H1 (cell line): ENCODE data around the gene CACNA1F. TPM values are rescaled to one million over a fixed set of nuclear protein-coding genes. Genes with fewer than 3 reads are reported as not detected.

ENCODE experiments used
- CHD2 ChIP-seq: IDR thresholded peaks from 2 replicates; pipeline ENCODE4 v1.6.1; 2012; ENCODE audit warnings: low read length, improper control_type of control experiment
- CHD7 ChIP-seq: fragments of 300-600 bp; sonication (generic); IDR thresholded peaks from 2 replicates; pipeline ENCODE4 v1.7.1; 2012; ENCODE audit warnings: low read length, moderate library complexity, mild to moderate bottlenecking, inconsistent platforms; ENCODE audit not compliant: insufficient replicate concordance
- EGR1 ChIP-seq: IDR thresholded peaks from 2 replicates; pipeline ENCODE4 v1.6.1; 2011; ENCODE audit warnings: low read depth, low read length, borderline replicate concordance
- FOSL1 ChIP-seq: IDR thresholded peaks from 2 replicates; pipeline ENCODE4 v1.6.1; 2011; ENCODE audit warnings: mild to moderate bottlenecking, low read depth, low read length, moderate library complexity; ENCODE audit not compliant: insufficient read depth
- RXRA ChIP-seq: IDR thresholded peaks from 2 replicates; pipeline ENCODE4 v1.6.1; 2011; ENCODE audit warnings: low read depth, mild to moderate bottlenecking, low read length, moderate library complexity; ENCODE audit not compliant: insufficient read depth
- TAF1 ChIP-seq: IDR thresholded peaks from 2 replicates; pipeline ENCODE4 v1.6.1; 2011; ENCODE audit warnings: mild to moderate bottlenecking, low read depth, low read length
- TCF12 ChIP-seq: IDR thresholded peaks from 2 replicates; pipeline ENCODE4 v1.6.1; 2011; ENCODE audit warnings: low read depth, mild to moderate bottlenecking, low read length
- USF2 ChIP-seq: IDR thresholded peaks from 2 replicates; pipeline ENCODE4 v1.6.1; 2011; ENCODE audit warnings: low read length, improper control_type of control experiment
- YY1 ChIP-seq: IDR thresholded peaks from 2 replicates; pipeline ENCODE4 v1.6.1; 2011; ENCODE audit warnings: low read depth, mild to moderate bottlenecking, low read length
- polyA plus RNA-seq, 7 experiments: library from polyadenylated mRNA; depleted of rRNA in 3 of 7; stranded (reverse) in 5 of 7; unstranded in 2 of 7; fragments of >200 nt in 5 of 7; fragments of 200-250 nt in 2 of 7; gene quantifications; 1 replicate in 5 of 7; 2 replicates in 1 of 7; 4 replicates in 1 of 7; pipeline versions ENCODE4 v1.2.1 to v1.2.3, GENCODE V29; 2011 to 2013; ENCODE audit warnings: missing spikeins in 2 of 7, mixed read lengths in 2 of 7
- total RNA-seq: library from RNA; stranded (reverse); fragmentation: NEBNext Ultra II Directional; extraction: Animal tissue kit (Norgen Biotek cat#: 25700); gene quantifications from 2 replicates; pipeline ENCODE4 v1.2.1, GENCODE V29; 2021
- TF ChIP-seq, protein P1 (sequence below): IDR thresholded peaks from 2 replicates; pipeline ENCODE4 v1.6.1; 2012; ENCODE audit warnings: inconsistent platforms

CACNA1F gene
- total and polyA plus RNA-seq, 2 of the 8 experiments (the other 6 are each of a cell fraction or from before 2014, with no cell fraction given), result 0.59 to 0.84 TPM

- TF ChIP-seq CHD7, result no peak
- no peak for TF ChIP-seq CHD2
- TF ChIP-seq EGR1, result no peak
- no peak for TF ChIP-seq USF2
- TF ChIP-seq TCF12, result no peak
- peak; percentile 44; the same call in 1 of the 2 replicates for TF ChIP-seq TAF1
- peak; percentile 85 for TF ChIP-seq YY1
- TF ChIP-seq, protein P1, sequence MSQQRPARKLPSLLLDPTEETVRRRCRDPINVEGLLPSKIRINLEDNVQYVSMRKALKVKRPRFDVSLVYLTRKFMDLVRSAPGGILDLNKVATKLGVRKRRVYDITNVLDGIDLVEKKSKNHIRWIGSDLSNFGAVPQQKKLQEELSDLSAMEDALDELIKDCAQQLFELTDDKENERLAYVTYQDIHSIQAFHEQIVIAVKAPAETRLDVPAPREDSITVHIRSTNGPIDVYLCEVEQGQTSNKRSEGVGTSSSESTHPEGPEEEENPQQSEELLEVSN, result no peak
- TF ChIP-seq RXRA, result no peak
- no peak for TF ChIP-seq FOSL1
These were observed 36.7 kb upstream of the CACNA1F start, which contains the start of gene PPP1R3F (continued) for GRCh38 chrX:49269767-49270248.
